Non-pigmented ciliary epithelial cell (primary cell): Measurements from ENCODE around the gene B3GALNT2.

Experiments
- DNase-seq: peaks from one replicate; pipeline ENCODE4 v3.0.0-alpha.2; 2010; ENCODE audit warnings: low read depth

The B3GALNT2 gene

DNA sequence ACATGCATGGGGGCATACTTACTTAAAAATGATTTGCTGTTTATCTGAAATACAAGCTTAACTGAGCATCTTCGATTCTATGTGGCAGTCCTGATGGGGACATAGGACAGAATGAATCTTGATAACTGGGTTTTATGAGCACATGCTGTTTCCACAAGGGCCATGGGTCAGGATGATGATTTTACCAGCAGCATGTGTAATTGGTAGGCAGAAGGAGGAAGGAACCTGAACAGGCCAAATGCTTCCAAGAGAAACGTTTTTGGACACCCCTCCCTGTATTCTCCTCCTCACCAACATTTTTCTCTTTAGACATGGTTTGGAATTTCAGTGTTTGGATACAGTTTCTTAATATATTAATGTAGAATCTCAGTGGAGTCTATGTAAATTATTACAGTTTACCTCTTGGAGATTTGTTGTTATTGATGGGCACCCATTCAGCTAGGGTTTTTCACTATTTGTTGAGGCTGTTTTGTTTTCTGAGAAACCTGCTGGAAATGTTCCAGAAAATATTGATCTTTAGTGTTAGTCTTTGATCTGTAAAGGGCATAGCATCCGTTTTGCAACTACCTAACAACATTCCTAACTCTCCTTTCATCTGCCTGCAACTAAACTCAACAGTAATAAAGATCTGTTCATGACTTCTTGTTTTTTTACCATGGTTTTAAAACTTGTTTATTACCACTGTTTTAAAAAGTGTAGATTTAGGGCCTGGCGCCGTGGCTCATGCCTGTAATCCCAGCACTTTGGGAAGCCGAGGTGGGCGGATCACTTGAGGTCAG, 95.0 kb downstream of the B3GALNT2 start:
- no peak for DNase-seq

DNA sequence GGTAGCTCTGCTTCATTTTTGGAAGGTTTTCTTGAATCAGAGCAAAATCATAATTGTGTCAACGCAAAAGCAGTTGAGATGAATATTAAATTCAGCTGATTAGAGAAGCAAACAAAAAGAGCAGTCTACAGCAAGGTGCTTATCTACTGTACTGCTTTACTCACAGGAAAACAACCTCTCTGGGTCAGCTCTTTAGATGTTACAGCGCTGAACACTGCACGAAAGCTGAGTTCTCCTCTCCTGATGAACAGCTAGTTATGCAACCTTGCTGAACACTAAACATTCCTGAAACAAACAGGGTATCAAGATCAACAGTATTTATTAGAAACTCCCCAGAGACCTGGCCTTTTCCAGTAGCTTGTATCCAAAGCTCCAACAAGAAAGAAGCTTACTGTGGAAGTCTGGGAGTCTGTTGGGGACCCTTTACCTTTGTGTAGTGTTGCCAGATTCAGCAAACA, 95.7 kb downstream of the B3GALNT2 start:
- DNase-seq = no peak

DNA sequence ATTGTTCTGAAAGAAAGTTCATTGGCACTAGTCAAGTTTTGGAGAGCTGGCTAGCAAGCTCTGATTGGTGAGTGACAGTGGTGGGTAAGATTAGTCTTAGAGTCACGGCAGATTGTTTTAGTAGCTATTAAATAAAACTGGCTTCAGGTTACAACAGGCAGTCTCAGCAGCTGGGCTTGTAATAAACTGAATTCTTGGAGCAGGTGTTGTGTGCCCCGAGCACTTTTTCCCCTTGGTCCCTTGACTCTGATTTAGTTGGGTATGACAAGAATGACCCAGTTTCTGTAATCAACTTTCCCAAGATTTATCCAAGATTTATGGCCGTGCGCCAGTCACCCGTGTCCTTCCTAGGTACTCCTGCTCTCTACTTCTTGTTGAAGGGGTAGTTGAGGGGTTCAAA, 96.8 kb downstream of the B3GALNT2 start:
- no peak for DNase-seq

DNA sequence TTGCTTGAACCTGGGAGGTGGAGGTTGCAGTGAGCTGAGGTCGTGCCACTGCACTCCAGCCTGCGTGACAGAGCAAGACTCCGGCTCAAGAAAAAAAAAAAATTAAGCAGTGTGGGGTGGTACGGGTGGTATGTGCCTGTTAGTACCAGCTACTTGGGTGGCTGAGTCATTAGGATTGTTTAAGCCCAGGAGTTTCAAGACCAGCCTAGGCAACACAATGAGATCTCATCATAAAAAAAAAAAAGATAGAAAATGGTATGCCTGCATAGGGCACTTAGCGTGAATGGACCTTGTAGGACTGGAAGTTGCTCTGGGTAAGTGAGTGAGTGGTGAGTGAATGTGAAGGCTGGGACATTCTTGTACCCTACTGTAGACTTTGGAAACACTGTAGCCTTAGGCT, 100.1 kb downstream of the B3GALNT2 start:
- DNase-seq = no peak

DNA sequence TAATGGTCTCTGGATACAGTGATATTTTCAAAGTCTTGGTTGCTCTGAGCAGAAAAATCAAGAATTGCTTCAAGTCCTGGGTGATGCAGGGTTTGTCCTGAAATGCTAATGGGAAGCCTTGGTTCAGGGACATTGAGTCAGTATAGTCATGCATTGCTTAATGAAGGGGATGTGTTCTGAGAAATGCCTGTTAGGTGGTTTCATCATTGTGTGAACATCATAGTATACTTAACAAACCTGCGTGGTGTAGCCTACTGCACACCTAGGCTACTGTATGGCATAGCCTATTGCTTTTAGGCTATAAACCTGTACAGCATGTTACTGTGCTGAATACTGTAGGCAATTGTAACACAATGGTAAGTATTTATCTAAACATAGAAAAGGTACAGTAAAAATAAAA, 100.7 kb downstream of the B3GALNT2 start:
- DNase-seq = no peak

DNA sequence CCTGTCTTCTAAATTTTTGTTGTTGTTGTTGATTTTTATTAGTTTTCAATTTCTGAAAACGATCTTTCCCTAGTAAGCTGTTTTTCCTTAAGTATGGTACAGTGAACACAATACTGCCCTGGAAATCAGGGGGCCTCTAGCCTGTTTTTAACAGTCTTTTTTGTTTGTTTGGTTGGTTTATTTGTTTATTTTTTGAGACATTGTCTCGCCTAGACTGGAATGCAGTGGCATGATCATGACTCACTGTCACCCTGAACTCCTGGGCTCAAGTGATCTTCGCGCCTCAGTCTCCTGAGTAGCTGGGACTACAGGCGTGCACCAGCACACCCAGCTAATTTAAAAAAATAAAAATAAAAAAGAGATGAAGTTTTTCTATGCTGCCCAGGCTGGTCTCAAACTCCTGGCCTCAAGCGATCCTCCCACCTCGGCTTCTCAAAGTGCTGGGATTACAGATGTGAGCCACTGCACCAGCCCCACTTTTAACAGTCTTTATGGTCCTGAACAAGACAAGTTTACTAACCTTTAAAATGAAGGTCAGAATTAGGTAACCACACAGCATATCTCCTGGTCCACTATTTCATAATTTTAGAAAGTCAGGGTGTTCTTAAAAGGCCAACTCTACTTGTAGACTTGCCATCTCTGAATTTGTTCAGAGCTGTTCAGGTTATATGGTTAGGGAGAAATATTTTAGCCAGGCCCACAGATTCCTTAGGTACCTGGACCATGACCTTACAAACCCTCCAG, 101.6 kb downstream of the B3GALNT2 start:
- no peak for DNase-seq

DNA sequence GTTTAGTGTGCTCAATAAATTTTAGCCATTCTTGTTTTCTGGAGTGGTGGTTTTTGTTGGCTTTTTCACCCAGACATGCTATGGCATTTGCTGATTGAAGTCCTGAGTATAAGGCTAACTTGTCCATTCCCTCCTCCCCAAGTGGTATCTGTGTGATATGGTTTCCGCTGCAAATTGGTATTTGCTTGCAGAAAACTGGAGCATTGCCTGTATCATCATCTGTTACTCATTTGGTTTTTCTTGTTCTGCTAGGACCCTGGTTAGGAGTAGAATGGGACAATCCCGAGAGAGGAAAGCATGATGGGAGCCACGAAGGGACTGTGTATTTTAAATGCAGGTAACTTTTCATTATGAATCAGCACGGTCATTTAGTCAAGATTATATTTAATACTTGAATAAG, 103.0 kb downstream of the B3GALNT2 start:
- no peak for DNase-seq
